CD4-positive, alpha-beta T cell treated with Interferon alpha-2 for 1 hour (primary cell): Measurements from ENCODE around the gene LRMDA.
"Not testable (repeated sequence)": the region's sequence is repeated elsewhere in the genome, so short reads cannot be mapped to it uniquely, and the experiment has no call there.

Source experiments
- DNase-seq, 2 donors: peaks; one replicate each; pipeline ENCODE4 v3.0.0-alpha.2; 2020 to 2022

LRMDA gene

GRCh38 chr10:76037531-76038155 is 606.2 kb downstream of the LRMDA start:
- no peak for DNase-seq

- DNase-seq = no peak
Observed at GRCh38 chr10:76038696-76039095, 607.3 kb downstream of the LRMDA start.

GRCh38 chr10:76040107-76040829 is 608.8 kb downstream of the LRMDA start:
- no peak for DNase-seq

- DNase-seq = no peak
Observed at GRCh38 chr10:76040830-76041220, 609.4 kb downstream of the LRMDA start.

- no peak for DNase-seq
Observed at GRCh38 chr10:76041551-76041950, 610.1 kb downstream of the LRMDA start.

GRCh38 chr10:76043261-76043660 is 611.8 kb downstream of the LRMDA start:
- no peak for DNase-seq

GRCh38 chr10:76044751-76045150 is 613.3 kb downstream of the LRMDA start:
- DNase-seq = no peak

- DNase-seq = no peak
Observed at GRCh38 chr10:76045174-76045573, 613.8 kb downstream of the LRMDA start.

- no peak for DNase-seq
Observed at GRCh38 chr10:76047521-76047920, 616.1 kb downstream of the LRMDA start.

GRCh38 chr10:76049581-76050290 is 618.3 kb downstream of the LRMDA start:
- peak; percentile 9 to 39 for DNase-seq

GRCh38 chr10:76050291-76050625 is 618.8 kb downstream of the LRMDA start:
- DNase-seq = no peak

- no peak for DNase-seq
Observed at GRCh38 chr10:76051007-76051936, 619.8 kb downstream of the LRMDA start.

- DNase-seq = no peak
Observed at GRCh38 chr10:76052682-76053503, 621.5 kb downstream of the LRMDA start.

- no peak for DNase-seq
Observed at GRCh38 chr10:76055466-76055865, 624.0 kb downstream of the LRMDA start.

GRCh38 chr10:76055963-76056362 is 624.5 kb downstream of the LRMDA start:
- no peak for DNase-seq

- not testable (repeated sequence) for DNase-seq
Observed at GRCh38 chr10:76060993-76061392, 629.6 kb downstream of the LRMDA start.

- no peak for DNase-seq
Observed at GRCh38 chr10:76066457-76066856, 635.0 kb downstream of the LRMDA start.

GRCh38 chr10:76067447-76067846 is 636.0 kb downstream of the LRMDA start:
- DNase-seq = no peak

- DNase-seq = no peak
Observed at GRCh38 chr10:76068856-76069255, 637.4 kb downstream of the LRMDA start.

GRCh38 chr10:76070916-76071315 is 639.5 kb downstream of the LRMDA start:
- no peak for DNase-seq

GRCh38 chr10:76071653-76072365 is 640.4 kb downstream of the LRMDA start:
- no peak for DNase-seq
